Brain pericyte (primary cell): ENCODE data around the gene PIGN.

Experiments used
- DNase-seq: peaks from one replicate; pipeline ENCODE4 v3.0.0-alpha.2; 2012; ENCODE audit warnings: low read depth, low spot score

PIGN gene, protein sequence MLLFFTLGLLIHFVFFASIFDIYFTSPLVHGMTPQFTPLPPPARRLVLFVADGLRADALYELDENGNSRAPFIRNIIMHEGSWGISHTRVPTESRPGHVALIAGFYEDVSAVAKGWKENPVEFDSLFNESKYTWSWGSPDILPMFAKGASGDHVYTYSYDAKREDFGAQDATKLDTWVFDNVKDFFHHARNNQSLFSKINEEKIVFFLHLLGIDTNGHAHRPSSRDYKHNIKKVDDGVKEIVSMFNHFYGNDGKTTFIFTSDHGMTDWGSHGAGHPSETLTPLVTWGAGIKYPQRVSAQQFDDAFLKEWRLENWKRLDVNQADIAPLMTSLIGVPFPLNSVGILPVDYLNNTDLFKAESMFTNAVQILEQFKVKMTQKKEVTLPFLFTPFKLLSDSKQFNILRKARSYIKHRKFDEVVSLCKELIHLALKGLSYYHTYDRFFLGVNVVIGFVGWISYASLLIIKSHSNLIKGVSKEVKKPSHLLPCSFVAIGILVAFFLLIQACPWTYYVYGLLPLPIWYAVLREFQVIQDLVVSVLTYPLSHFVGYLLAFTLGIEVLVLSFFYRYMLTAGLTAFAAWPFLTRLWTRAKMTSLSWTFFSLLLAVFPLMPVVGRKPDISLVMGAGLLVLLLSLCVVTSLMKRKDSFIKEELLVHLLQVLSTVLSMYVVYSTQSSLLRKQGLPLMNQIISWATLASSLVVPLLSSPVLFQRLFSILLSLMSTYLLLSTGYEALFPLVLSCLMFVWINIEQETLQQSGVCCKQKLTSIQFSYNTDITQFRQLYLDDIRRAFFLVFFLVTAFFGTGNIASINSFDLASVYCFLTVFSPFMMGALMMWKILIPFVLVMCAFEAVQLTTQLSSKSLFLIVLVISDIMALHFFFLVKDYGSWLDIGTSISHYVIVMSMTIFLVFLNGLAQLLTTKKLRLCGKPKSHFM

DNA sequence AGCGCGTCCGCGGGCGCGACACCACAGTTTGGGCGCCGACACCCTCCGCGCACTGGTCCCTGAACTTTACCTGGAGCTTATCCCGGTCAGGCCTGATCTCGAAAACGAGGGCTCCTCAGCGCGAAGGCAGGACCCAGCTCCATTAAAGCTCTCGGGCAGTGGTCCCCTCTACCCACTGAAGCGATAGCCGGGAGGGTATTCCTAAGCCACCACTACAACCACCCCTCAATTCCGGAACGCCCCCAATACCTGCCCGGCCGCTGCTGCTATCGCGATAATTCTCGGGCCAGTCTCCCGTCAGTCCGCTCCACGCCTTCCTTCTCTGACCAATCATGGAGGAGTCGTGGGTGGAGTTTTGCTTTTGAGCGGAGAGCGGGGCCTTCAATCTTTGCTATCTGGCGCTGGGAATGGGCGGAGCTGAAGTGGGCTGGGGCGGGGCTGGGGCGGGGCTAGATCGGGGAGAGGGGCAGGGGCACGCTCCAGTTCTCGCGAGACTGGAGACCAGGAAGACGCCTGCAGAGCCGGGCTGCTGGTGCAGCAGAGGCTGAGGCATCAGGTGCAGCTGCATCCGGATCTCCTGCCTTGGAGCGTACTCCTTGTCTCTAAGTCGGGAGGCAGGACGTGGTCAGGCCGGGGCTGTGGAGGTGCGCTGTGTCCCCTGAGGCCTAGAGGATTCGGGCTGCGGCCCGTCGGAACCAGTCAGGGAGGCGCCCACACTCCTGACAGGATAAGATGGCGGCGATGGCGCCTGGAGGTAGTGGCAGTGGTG lies at the start of gene PIGN, which contains the start of gene RELCH:
TSS of gene PIGN (minus strand) at position 283 of the 769 bp plus-strand sequence. CDS start 25,703 bp downstream, outside the sequence.
TSS of gene RELCH (plus strand) at position 482 of the 769 bp plus-strand sequence. CDS start at position 733, 251 bp downstream.
- DNase-seq: peak; percentile 91

DNA sequence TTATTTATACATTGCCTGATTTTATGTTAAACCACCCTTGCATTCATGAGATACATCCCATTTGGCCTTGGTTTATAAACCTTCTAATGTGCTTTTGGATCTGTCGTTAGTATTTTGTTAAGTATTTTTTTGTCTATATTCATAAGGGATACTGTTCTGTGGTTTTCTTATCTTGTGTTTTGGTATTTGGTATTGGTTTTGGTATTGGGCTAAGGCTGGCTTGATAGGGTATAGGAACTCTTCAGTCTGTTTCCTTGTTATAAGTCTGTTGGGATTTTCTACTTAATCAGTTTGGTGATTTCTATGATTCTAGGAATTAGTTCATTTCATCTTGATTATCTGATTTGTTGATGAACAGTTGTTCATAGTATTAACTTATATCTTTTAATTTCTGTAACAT lies 49.4 kb upstream of the PIGN start:
- DNase-seq: no peak

GRCh38 chr18:62226047-62226446 lies 39.2 kb upstream of the PIGN start:
- no peak for DNase-seq

DNA sequence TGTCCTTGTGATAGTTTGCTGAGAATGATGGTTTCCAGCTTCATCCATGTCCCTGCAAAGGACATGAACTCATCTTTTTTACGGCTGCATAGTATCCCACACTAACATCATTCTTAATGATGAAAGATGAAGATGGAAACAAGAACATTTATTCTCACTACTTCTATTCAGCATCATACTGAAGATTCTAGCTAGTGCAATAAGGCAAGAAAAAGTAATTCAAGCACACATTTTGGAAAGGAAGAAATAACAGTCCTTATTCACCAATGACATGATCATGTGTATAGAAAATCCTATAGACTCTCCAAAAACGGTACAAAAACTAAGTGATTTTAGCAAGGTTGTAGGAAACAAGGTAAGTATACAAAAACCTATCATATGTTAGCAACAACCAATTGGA lies 37.4 kb upstream of the PIGN start:
- DNase-seq: no peak

- DNase-seq: no peak
Measured at GRCh38 chr18:62214790-62215189, 27.9 kb upstream of the PIGN start.

GRCh38 chr18:62211325-62211828 lies 24.5 kb upstream of the PIGN start:
- no peak for DNase-seq

- DNase-seq: no peak
Measured at GRCh38 chr18:62210138-62210537, 23.3 kb upstream of the PIGN start.

DNA sequence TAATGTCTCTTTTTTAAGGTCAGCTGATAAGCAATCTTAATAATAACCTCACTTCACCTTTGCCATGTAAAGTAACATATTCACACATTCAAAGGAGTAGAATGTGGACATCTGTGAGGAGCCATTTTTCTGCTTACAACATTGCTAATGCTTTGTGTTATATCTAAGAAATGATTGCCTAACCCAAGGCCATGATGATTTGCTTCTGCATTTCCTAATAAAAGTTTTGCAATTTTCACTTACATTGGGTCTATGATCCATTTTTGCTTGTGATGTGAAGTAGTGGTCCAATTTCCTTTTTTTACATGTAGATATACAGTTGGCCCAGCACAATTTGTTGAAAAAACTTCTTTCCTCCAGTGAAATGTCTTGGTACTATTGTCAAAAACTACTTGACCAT lies 22.2 kb upstream of the PIGN start:
- DNase-seq: no peak

- DNase-seq: no peak
Measured at GRCh38 chr18:62206593-62206992, 19.7 kb upstream of the PIGN start.

DNA sequence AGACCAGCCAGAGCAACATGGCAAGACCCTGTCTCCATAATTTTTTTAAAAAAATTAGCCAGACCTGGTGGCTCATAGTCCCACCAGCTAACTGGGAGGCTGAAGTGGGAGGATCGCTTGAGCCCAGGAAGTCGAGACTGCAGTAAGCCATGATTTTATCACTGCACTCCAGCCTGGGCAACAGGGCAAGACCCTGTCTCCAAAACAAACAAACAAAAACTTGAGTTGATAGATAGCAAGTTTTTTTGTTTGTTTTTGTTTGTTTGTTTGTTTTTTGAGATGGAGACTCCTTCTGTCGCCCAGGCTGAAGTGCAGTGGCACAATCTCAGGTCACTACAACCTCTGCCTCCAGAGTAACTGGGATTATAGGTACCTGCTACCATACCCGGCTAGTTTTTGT lies 19.0 kb upstream of the PIGN start:
- no peak for DNase-seq

DNA sequence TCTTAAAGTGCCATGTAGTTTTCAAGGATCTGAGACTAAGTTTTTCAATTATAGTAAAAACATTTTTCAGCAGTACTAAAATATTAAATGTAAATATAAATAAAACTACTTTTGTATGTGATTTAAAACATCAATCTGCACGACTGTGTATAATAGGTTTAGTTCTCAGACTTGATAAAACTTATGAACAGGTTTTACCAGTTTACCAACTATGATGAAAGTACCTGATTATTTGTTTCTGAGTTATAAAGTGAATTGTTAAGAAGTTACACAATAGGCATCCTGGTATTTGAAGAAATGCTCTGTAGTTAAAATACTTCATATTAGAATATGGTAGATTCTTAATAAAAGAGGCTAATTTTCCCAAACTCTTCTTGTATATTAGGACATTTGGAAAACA lies 15.0 kb upstream of the PIGN start:
- no peak for DNase-seq

- no peak for DNase-seq
Measured at GRCh38 chr18:62200121-62200914, 13.5 kb upstream of the PIGN start.

GRCh38 chr18:62199629-62200028 lies 12.8 kb upstream of the PIGN start:
- DNase-seq: no peak

- no peak for DNase-seq
Measured at GRCh38 chr18:62198259-62198658, 11.4 kb upstream of the PIGN start.

- no peak for DNase-seq
Measured at GRCh38 chr18:62196980-62197379, 10.1 kb upstream of the PIGN start.

GRCh38 chr18:62196079-62196478 lies 9.2 kb upstream of the PIGN start:
- no peak for DNase-seq

- DNase-seq: no peak
Measured at GRCh38 chr18:62189208-62189607, 2.4 kb upstream of the PIGN start.

GRCh38 chr18:62187543-62188510 lies 971 bp upstream of the PIGN start:
- DNase-seq: no peak

DNA sequence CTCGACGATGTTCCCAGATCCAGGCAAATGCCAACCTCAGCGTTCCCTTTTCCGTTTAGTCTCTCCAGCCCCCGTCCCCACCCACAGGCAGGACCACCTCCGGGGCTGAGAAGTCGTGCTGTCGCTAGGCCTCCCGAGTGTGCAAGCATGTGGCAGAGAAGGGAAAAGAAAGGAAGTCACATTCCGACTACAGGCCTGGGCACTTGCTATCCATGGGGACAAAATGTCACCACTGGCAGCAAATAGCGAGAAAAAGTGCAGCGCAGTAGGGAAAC lies 420 bp downstream of the PIGN start:
- DNase-seq: no peak
